ENCODE data around the gene GRIK4.

GRIK4 gene

GRCh38 chr11:120595557-120595956, 84.0 kb downstream of the GRIK4 start:
- Histone ChIP-seq H3K27ac (no peak overlapping the region), H3K4me2 (no peak overlapping the region), H3K27me3 (ENCODE audit: insufficient read depth, low read depth) (no peaks in the 10 kb centered on the region), H3K9ac (no peak overlapping the region), H4K20me1 (ENCODE audit: insufficient read depth) (no peaks in the 10 kb centered on the region), H3K79me2 (ENCODE audit: insufficient read depth, low read depth) (no peaks in the 10 kb centered on the region), H2AFZ (ENCODE audit: low read depth) (no peak overlapping the region), H3K4me3 (IDR thresholded peaks at IDR 0.05; ENCODE audit: insufficient read depth, low read depth, low read length) (no peak overlapping the region), H3K36me3 (ENCODE audit: insufficient read depth) (no peaks in the 10 kb centered on the region), H3K4me1 (ENCODE audit: low read depth, poor library complexity, severe bottlenecking) (no peaks in the 10 kb centered on the region)
- TF ChIP-seq CTCF (conservative IDR thresholded peaks at IDR 0.05; ENCODE audit: low read depth, low read length) = no peak

- no peaks in the 10 kb centered on the region for H3K27me3 ChIP-seq (ENCODE audit: insufficient read depth, low read depth)
- no peaks in the 10 kb centered on the region for H3K4me1 ChIP-seq (ENCODE audit: low read depth, poor library complexity, severe bottlenecking)
- no peak overlapping the region for H3K4me3 ChIP-seq (IDR thresholded peaks at IDR 0.05; ENCODE audit: insufficient read depth, low read depth, low read length)
- H3K79me2 ChIP-seq (ENCODE audit: insufficient read depth, low read depth) = no peaks in the 10 kb centered on the region
- H2AFZ ChIP-seq (ENCODE audit: low read depth) = no peak overlapping the region
- no peaks in the 10 kb centered on the region for H4K20me1 ChIP-seq (ENCODE audit: insufficient read depth)
- no peak overlapping the region for H3K27ac ChIP-seq
- no peaks in the 10 kb centered on the region for H3K36me3 ChIP-seq (ENCODE audit: insufficient read depth)
- no peak overlapping the region for H3K4me2 ChIP-seq
- no peak overlapping the region for H3K9ac ChIP-seq
- no peak for TF ChIP-seq CTCF (conservative IDR thresholded peaks at IDR 0.05; ENCODE audit: low read depth, low read length)
Measured at GRCh38 chr11:120597250-120598215, 86.0 kb downstream of the GRIK4 start.

GRCh38 chr11:120598517-120599257, 87.1 kb downstream of the GRIK4 start:
- no peaks in the 10 kb centered on the region for H3K36me3 ChIP-seq (ENCODE audit: insufficient read depth)
- H3K4me2 ChIP-seq = no peak overlapping the region
- H2AFZ ChIP-seq (ENCODE audit: low read depth) = no peak overlapping the region
- no peak overlapping the region for H3K9ac ChIP-seq
- H3K27ac ChIP-seq = no peak overlapping the region
- H4K20me1 ChIP-seq (ENCODE audit: insufficient read depth) = no peaks in the 10 kb centered on the region
- no peaks in the 10 kb centered on the region for H3K27me3 ChIP-seq (ENCODE audit: insufficient read depth, low read depth)
- H3K79me2 ChIP-seq (ENCODE audit: insufficient read depth, low read depth) = no peaks in the 10 kb centered on the region
- TF ChIP-seq CTCF (conservative IDR thresholded peaks at IDR 0.05; ENCODE audit: low read depth, low read length) = no peak
- H3K4me1 ChIP-seq (ENCODE audit: low read depth, poor library complexity, severe bottlenecking) = no peaks in the 10 kb centered on the region
- H3K4me3 ChIP-seq (IDR thresholded peaks at IDR 0.05; ENCODE audit: insufficient read depth, low read depth, low read length) = no peak overlapping the region

GRCh38 chr11:120599816-120600420, 88.4 kb downstream of the GRIK4 start:
- H3K79me2 ChIP-seq (ENCODE audit: insufficient read depth, low read depth) = no peaks in the 10 kb centered on the region
- no peak overlapping the region for H3K4me2 ChIP-seq
- no peak overlapping the region for H3K27ac ChIP-seq
- H3K4me3 ChIP-seq (IDR thresholded peaks at IDR 0.05; ENCODE audit: insufficient read depth, low read depth, low read length) = no peak overlapping the region
- TF ChIP-seq CTCF (conservative IDR thresholded peaks at IDR 0.05; ENCODE audit: low read depth, low read length) = no peak
- H3K4me1 ChIP-seq (ENCODE audit: low read depth, poor library complexity, severe bottlenecking) = no peaks in the 10 kb centered on the region
- H4K20me1 ChIP-seq (ENCODE audit: insufficient read depth) = no peaks in the 10 kb centered on the region
- no peaks in the 10 kb centered on the region for H3K36me3 ChIP-seq (ENCODE audit: insufficient read depth)
- no peak overlapping the region for H3K9ac ChIP-seq
- H2AFZ ChIP-seq (ENCODE audit: low read depth) = no peak overlapping the region
- H3K27me3 ChIP-seq (ENCODE audit: insufficient read depth, low read depth) = no peaks in the 10 kb centered on the region
